ENCODE data around the gene WNT5B. TPM values are rescaled to one million over a fixed set of nuclear protein-coding genes. Genes with fewer than 3 reads are reported as not detected.
A peak's percentile ranks its signal among the peaks of the same experiment; 100 is the strongest.

WNT5B gene
- total RNA-seq, 3 donors from 2014 or later (not counting 1 experiment from before 2014, with no cell fraction given) = not detected

- no peaks in the 10 kb centered on the region for H3K9me3 ChIP-seq (ENCODE audit: control insufficient read depth, insufficient read depth, low read length)
- no peaks in the 10 kb centered on the region for H3K27me3 ChIP-seq (ENCODE audit: control insufficient read depth, insufficient read depth, low read length)
- H3K36me3 ChIP-seq (ENCODE audit: control insufficient read depth, insufficient read depth, low read length) = peaks cover 3% of the 10 kb centered on the region
- WGBS (ENCODE audit: insufficient coverage) = 87% methylated on average over 11 of the region's 11 CpGs
- Mint-ChIP-seq H3K27ac (no peak overlapping the region), H3K27me3 (ENCODE audit: low read depth in 2 of 2) (no peaks in the 10 kb centered on the region), H3K36me3 (no peaks in the 10 kb centered on the region), H3K4me1 (peaks cover 7 to 8% of the 10 kb centered on the region in 2 donors), H3K4me3 (no peak overlapping the region), H3K9me3 (no peaks in the 10 kb centered on the region)
- H3K4me3 ChIP-seq (ENCODE audit: low read length) = no peak overlapping the region
- DNase-seq (no peak), ATAC-seq (no peak)
- intact Hi-C loops (cut with micrococcal nuclease) = loop anchor here (2.0 kb wide), 1 partner anchor 1005 kb away; no protein-coding TSS in a partner anchor
- TF ChIP-seq CTCF (IDR thresholded peaks at IDR 0.05) = no peak
- peaks cover 4% of the 10 kb centered on the region for H3K4me1 ChIP-seq (ENCODE audit: control insufficient read depth, insufficient read depth, low read length)
- H3K27ac ChIP-seq (ENCODE audit: low read length) = no peak overlapping the region
These were observed 46.9 kb upstream of the WNT5B start for GRCh38 chr12:1581973-1582708.

GRCh38 chr12:1582709-1583050 is 46.4 kb upstream of the WNT5B start:
- Mint-ChIP-seq H3K36me3 (no peaks in the 10 kb centered on the region), H3K4me3 (no peak overlapping the region), H3K27ac (no peak overlapping the region), H3K27me3 (ENCODE audit: low read depth in 2 of 2) (no peaks in the 10 kb centered on the region), H3K9me3 (no peaks in the 10 kb centered on the region), H3K4me1 (peaks cover 9 to 12% of the 10 kb centered on the region in 2 donors)
- peaks cover 4% of the 10 kb centered on the region for H3K4me1 ChIP-seq (ENCODE audit: control insufficient read depth, insufficient read depth, low read length)
- no peak overlapping the region for H3K27ac ChIP-seq (ENCODE audit: low read length)
- H3K9me3 ChIP-seq (ENCODE audit: control insufficient read depth, insufficient read depth, low read length) = no peaks in the 10 kb centered on the region
- no peak for ATAC-seq
- no peaks in the 10 kb centered on the region for H3K27me3 ChIP-seq (ENCODE audit: control insufficient read depth, insufficient read depth, low read length)
- no peak overlapping the region for H3K4me3 ChIP-seq (ENCODE audit: low read length)
- WGBS (ENCODE audit: insufficient coverage) = 93% methylated on average over 3 of the region's 4 CpGs
- DNase-seq = no peak
- intact Hi-C loops (cut with micrococcal nuclease) = loop anchor here (1.0 to 2.0 kb wide), 2 partner anchors 464 to 1006 kb away; no protein-coding TSS in a partner anchor
- no peak for TF ChIP-seq CTCF (IDR thresholded peaks at IDR 0.05)
- H3K36me3 ChIP-seq (ENCODE audit: control insufficient read depth, insufficient read depth, low read length) = peaks cover 3% of the 10 kb centered on the region

GRCh38 chr12:1583421-1584078 is 45.5 kb upstream of the WNT5B start:
- Mint-ChIP-seq H3K4me3 (no peak overlapping the region), H3K36me3 (no peaks in the 10 kb centered on the region), H3K9me3 (no peaks in the 10 kb centered on the region), H3K27ac (no peak overlapping the region), H3K27me3 (ENCODE audit: low read depth in 2 of 2) (no peaks in the 10 kb centered on the region), H3K4me1 (peaks cover 17 to 21% of the 10 kb centered on the region in 2 donors)
- H3K27me3 ChIP-seq (ENCODE audit: control insufficient read depth, insufficient read depth, low read length) = no peaks in the 10 kb centered on the region
- H3K9me3 ChIP-seq (ENCODE audit: control insufficient read depth, insufficient read depth, low read length) = no peaks in the 10 kb centered on the region
- peaks cover 3% of the 10 kb centered on the region for H3K36me3 ChIP-seq (ENCODE audit: control insufficient read depth, insufficient read depth, low read length)
- DNase-seq (peak; percentile 39 to 89), ATAC-seq (peak; percentile 76 to 93 (median 87))
- H3K4me3 ChIP-seq (ENCODE audit: low read length) = no peak overlapping the region
- intact Hi-C loops (cut with micrococcal nuclease) = loop anchor here (1.0 to 2.0 kb wide), 2 partner anchors 465 to 1007 kb away; no protein-coding TSS in a partner anchor
- H3K4me1 ChIP-seq (ENCODE audit: control insufficient read depth, insufficient read depth, low read length) = peaks cover 4% of the 10 kb centered on the region
- TF ChIP-seq CTCF (IDR thresholded peaks at IDR 0.05) = peak; percentile 88
- 5% methylated on average over 3 of the region's 6 CpGs for WGBS (ENCODE audit: insufficient coverage)
- H3K27ac ChIP-seq (ENCODE audit: low read length) = no peak overlapping the region
